ENCODE results near the gene TMEM212.

- no peak for TF ChIP-seq POLR2A (IDR thresholded peaks at IDR 0.05)
- no peak for TF ChIP-seq CTCF (IDR thresholded peaks at IDR 0.05 in 4 of 5, conservative IDR thresholded peaks at IDR 0.05 in 1 of 5)
Observed at GRCh38 chr3:171881251-171881650, 38.1 kb downstream of the TMEM212 start.
